DMS153 treated with DMSO at 0.1 percent for 48 hours (cell line): ENCODE results near the gene TMEM184B.

Experiments
- DNase-seq: peaks from one replicate; lab custom pipeline; 2025; ENCODE audit not compliant: unreplicated experiment; lab: John Stamatoyannopoulos, UW

Gene TMEM184B

DNA sequence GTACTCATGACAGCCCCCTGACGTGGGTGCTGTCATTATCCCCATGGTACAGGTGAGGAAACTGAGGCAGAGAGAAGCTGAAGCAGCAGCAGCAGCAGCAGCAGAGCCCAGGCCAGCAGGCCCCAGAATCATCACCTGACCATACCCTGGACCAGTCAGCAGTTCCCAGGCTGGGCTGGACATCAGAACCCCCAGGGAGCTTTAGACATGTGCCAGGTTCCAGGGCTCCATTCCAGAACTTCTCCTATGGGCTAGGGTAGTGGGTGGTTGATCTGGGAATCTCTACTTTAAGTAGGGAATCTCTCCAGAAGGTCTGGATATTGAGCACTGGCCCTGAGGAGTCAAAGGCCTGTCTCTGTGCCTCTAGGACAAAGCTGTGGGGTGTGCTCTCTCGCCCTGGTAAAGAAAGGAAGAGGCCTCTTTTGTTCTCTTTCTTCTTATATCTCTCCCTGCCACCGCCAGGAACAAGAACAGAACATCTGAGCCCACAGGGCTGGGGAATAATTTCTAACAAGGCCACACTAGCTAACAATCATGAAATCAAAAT lies 44.4 kb downstream of the TMEM184B start:
- DNase-seq = no peak

GRCh38 chr22:38226853-38227649 lies 45.8 kb downstream of the TMEM184B start:
- DNase-seq = no peak

- DNase-seq = no peak
Observed at GRCh38 chr22:38223289-38223960, 49.4 kb downstream of the TMEM184B start.

DNA sequence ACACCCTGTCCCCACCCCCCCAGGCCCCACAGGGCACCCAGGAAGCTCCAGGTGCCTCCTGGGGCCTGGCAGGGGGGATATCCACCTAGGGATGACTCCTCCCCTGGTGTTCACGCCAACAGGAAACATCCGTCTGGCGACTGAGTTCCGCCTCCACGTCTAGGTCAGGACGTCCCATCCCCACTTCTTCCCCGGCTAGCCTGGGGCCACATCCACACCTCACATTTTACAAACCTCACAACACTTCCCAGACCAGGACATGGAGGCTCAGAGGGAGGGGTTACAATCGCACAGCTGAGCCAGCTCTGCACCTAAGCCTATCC lies 50.1 kb downstream of the TMEM184B start:
- no peak for DNase-seq

DNA sequence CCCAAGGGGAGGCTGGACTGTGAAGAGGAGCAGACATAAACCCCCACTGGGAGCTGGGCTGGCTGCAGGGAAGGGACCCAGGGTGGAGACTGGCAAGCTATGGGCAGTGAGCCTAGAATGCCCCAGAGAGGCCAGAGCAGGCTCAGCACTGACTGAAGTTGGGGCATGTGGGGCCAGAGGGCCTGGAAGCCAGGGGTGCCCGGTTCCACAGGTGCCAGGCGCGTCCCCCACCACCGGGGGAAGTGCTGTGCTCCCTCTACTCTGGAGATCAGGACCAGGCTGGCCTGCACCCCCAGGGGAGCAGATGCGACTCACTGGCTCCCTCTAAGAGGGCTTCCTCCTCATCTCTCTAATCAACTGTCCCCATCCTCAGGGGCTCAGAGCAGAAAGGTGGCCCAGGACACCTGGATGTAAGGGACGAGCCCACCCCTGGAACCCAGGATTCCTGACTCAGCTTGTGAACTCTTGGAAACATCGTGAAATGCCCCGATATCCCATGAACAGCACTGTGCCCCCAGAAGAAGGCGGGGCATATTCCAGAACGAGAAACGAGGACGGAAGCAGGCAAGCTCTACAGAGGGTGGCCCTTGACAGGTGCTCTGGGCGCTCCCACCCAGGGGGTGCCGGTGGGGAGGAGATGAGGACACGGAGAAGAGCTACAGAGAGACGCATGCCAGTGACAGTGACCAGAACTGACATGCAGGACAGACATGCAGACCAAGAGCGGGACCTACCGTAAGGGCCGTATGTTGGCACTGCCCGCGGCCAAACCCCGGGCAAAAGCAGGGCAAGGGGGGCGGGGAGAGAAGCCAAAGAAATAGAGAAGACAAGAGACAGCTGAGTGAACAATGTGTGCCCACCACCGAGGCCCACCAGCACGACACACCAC lies 50.7 kb downstream of the TMEM184B start:
- no peak for DNase-seq

DNA sequence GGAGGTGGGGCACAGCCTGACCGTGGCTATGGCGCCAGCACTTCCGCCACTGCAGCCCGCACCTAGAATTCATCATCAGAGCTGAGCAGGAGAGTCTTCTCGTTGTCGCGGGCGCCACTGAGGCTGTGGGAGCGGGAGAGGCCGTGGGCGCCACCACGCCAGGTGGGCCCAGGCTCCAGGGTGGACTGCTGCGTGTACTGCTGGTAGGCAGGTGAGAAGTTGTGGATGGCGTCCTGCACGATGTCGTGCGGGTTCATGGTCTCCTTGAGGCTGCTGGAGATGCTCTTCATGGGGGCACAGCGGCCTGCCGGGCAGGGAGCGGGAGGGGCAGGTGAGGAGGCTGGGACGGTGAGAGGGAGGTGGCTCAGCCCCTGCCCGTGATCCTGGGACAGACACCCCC lies 51.4 kb downstream of the TMEM184B start:
- no peak for DNase-seq

GRCh38 chr22:38220653-38221386 lies 52.0 kb downstream of the TMEM184B start:
- DNase-seq = no peak

DNA sequence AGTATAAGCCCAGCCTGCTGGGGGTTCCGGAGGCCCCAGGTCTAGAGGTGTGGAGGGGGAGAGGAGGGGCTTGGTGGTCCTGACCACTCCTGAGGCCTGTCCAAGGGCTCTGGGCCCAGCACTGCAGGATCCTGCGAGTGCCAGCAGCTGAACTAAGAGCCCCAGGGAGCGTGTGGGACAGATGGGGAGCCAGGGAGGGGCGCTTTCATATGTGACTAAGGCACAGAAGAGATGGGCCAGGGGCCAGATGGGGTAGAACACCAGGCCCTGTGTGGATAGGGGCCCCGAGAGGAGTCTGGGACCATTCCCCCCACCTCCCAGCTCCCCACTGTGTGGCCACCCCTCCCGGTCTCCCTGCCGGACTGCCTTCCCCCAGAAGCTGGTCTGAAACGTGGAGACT lies 52.6 kb downstream of the TMEM184B start:
- no peak for DNase-seq

DNA sequence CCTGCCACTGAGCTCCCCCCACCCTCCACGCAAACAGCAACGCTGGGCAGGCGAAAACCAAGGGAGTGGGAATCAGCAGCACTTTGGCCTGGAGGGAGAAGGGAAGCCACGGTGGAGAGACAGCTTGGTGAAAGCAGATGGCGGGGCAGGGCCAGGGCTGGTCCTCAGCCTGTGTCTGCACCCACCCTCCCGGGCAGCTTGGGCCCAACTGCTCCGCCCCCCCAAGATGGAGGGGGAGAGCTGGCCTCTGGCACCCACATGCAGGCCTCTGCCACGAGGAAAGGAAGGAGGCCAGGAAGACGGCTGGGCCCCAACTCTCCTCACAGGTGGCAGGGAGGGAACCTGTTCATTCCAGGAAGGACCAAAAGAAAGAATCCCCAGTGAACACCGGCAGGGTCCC lies 53.2 kb downstream of the TMEM184B start:
- no peak for DNase-seq

DNA sequence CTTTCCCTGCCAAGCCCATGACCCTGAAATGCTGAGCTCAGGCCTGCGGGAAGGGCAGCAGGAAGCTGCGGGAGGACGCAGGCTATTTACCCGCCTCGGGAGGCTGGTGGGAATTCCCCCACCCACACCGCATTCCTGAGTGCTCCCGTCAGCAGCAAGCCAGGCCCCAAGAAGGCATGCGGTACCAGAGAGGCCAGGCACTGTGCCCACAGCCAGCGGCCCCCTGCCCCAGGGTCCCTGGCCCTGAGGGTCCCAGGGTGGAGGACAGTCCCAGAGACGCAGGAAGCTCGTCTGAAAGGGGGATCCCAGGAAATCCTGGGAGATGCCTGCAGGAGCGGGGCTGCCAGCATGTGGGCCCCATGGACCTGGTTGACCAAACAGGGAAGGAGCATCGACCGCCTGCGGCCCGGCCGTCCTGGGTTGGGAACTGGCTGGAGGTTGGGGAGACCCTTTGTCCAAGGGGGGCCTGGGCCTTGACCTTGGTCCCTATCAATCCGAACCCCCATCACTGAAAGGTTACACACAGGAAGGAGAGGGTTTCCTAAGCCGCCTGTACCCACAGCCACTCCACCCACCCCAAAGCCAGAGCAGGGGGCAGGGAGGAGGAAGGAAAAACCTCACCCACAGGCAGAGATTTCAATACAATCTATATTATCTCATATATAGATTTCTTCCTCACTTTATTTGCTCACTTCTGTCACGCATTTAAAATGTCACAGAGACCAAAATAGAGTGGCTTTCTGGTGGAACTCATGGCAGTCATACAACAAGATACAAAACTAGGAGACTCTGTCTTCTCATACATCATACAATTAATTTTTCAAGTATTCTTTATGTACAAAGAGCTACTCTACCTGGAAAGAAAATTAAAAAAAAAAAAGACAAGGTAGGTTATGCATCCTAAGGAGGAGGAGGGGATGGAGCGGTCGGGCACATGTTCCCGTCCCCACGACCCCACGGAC lies 53.9 kb downstream of the TMEM184B start:
- DNase-seq = no peak

GRCh38 chr22:38215156-38216038 lies 57.4 kb downstream of the TMEM184B start:
- DNase-seq = no peak

GRCh38 chr22:38214302-38215056 lies 58.3 kb downstream of the TMEM184B start:
- no peak for DNase-seq

DNA sequence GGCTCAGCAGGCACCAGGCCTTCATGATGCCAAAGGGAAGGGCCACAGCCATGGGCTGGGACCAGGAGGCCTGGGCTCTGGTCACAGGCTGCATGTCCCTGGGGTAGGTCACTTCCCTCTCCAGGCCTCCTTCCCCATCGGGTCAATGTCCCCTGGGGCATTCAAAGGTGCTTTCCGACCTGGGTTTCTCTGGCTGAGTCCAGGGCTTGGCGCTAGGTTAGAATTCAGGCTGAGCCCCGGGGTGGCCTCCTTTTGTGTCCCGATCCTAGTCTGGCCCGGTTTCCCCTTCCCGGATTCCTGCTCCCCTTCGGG lies 58.9 kb downstream of the TMEM184B start:
- no peak for DNase-seq

GRCh38 chr22:38213319-38213989 lies 59.4 kb downstream of the TMEM184B start:
- DNase-seq = no peak

DNA sequence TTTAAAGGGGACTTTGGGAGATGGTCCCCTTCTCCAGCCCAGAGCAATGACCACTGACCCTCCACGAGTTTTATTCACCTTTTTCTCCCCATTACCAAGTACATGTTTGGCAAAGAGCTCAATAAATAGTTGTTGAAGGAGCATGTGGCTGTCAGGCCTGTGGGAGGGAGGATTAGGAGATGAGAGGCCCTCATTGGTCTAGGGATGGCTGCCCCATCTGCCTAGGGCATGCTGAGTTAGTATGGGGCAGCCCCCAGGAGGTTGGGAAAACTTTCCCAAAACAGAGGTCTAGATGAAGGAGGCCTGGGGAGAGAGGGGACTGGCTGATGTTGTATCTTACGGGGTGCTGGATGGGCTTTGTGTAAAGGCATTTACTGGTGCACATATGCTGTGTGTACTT lies 60.4 kb downstream of the TMEM184B start:
- DNase-seq = no peak

GRCh38 chr22:38211556-38211955 lies 61.3 kb downstream of the TMEM184B start:
- DNase-seq = no peak

GRCh38 chr22:38208551-38208968 lies 64.2 kb downstream of the TMEM184B start:
- DNase-seq = no peak
